Neural cell (in vitro differentiated cells): Measurements from ENCODE around the gene ELP5.

ENCODE experiments used
- EZH2 ChIP-seq: fragments of 200-600, 300-800 bp; shearing (Covaris generic), sonication (generic); IDR thresholded peaks from 2 replicates; pipeline ENCODE4 v1.6.1; 2014; ENCODE audit warnings: antibody characterized with exemption, low read length, borderline replicate concordance, mild to moderate bottlenecking; ENCODE audit not compliant: insufficient read depth, poor library complexity, severe bottlenecking
- SMC3 ChIP-seq: fragments of 450-650 bp; conservative IDR thresholded peaks from 2 replicates; pipeline ENCODE4 v1.6.1; 2014; ENCODE audit warnings: antibody characterized with exemption, mild to moderate bottlenecking, moderate library complexity; ENCODE audit not compliant: poor library complexity
- TF ChIP-seq, protein P1 (sequence below): IDR thresholded peaks from 2 replicates; pipeline ENCODE4 v1.6.1; 2012; ENCODE audit warnings: borderline replicate concordance
- TF ChIP-seq, protein P2 (sequence below): fragments of 450-650 bp; IDR thresholded peaks from 2 replicates; pipeline ENCODE4 v1.5.1; 2014; ENCODE audit warnings: antibody characterized with exemption, mild to moderate bottlenecking, moderate library complexity; ENCODE audit not compliant: poor library complexity, severe bottlenecking

DNA sequence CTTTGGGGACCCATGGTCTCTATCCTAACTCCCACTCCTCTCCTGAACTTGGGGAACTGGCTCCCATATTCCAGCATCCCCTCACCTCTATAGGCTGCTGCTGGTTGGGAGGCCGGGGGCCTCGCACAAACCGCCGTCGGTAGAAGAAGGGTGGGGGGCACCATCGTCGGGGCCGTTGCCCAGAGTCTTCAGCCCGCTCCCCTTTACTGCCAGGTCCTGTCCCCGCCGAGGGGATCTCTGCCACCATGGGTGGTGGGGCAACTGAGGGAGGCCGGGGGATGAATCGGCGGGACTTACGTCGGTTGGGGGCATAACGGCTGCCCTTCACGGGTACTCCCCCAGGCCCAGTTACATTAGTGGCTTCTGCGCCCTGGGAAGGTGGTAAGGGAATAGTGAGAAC lies 38.2 kb downstream of the ELP5 start:
- TF ChIP-seq, protein P1, sequence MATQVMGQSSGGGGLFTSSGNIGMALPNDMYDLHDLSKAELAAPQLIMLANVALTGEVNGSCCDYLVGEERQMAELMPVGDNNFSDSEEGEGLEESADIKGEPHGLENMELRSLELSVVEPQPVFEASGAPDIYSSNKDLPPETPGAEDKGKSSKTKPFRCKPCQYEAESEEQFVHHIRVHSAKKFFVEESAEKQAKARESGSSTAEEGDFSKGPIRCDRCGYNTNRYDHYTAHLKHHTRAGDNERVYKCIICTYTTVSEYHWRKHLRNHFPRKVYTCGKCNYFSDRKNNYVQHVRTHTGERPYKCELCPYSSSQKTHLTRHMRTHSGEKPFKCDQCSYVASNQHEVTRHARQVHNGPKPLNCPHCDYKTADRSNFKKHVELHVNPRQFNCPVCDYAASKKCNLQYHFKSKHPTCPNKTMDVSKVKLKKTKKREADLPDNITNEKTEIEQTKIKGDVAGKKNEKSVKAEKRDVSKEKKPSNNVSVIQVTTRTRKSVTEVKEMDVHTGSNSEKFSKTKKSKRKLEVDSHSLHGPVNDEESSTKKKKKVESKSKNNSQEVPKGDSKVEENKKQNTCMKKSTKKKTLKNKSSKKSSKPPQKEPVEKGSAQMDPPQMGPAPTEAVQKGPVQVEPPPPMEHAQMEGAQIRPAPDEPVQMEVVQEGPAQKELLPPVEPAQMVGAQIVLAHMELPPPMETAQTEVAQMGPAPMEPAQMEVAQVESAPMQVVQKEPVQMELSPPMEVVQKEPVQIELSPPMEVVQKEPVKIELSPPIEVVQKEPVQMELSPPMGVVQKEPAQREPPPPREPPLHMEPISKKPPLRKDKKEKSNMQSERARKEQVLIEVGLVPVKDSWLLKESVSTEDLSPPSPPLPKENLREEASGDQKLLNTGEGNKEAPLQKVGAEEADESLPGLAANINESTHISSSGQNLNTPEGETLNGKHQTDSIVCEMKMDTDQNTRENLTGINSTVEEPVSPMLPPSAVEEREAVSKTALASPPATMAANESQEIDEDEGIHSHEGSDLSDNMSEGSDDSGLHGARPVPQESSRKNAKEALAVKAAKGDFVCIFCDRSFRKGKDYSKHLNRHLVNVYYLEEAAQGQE: no peak
- TF ChIP-seq, protein P2, sequence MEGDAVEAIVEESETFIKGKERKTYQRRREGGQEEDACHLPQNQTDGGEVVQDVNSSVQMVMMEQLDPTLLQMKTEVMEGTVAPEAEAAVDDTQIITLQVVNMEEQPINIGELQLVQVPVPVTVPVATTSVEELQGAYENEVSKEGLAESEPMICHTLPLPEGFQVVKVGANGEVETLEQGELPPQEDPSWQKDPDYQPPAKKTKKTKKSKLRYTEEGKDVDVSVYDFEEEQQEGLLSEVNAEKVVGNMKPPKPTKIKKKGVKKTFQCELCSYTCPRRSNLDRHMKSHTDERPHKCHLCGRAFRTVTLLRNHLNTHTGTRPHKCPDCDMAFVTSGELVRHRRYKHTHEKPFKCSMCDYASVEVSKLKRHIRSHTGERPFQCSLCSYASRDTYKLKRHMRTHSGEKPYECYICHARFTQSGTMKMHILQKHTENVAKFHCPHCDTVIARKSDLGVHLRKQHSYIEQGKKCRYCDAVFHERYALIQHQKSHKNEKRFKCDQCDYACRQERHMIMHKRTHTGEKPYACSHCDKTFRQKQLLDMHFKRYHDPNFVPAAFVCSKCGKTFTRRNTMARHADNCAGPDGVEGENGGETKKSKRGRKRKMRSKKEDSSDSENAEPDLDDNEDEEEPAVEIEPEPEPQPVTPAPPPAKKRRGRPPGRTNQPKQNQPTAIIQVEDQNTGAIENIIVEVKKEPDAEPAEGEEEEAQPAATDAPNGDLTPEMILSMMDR: no peak
- TF ChIP-seq SMC3 (no peak), EZH2 (no peak)
